Fibroblast of lung (primary cell): Measurements from ENCODE around the gene SLC44A1. TPM values are rescaled to one million over a fixed set of nuclear protein-coding genes. Genes with fewer than 3 reads are reported as not detected.

ENCODE experiments used
- DNase-seq, 2 donors: peaks; one replicate each; pipeline versions ENCODE4 v3.0.0 to v3.0.0-alpha.2; 2010; ENCODE audit warnings: low read depth in 2 of 2
- H2AFZ ChIP-seq: 2 replicates; pipeline ENCODE4 v1.5.1; 2012; ENCODE audit warnings: low read length, control low read depth, inconsistent platforms
- H3K27ac ChIP-seq: 2 replicates; pipeline ENCODE4 v1.5.1; 2011; ENCODE audit warnings: low read length, control low read depth; ENCODE audit not compliant: insufficient read depth
- H3K27me3 ChIP-seq: 2 replicates; pipeline ENCODE4 v1.5.1; 2011; ENCODE audit warnings: mild to moderate bottlenecking, low read length; ENCODE audit not compliant: control insufficient read depth, insufficient read depth
- H3K36me3 ChIP-seq: 2 replicates; pipeline ENCODE4 v1.5.1; 2011; ENCODE audit warnings: low read length; ENCODE audit not compliant: control insufficient read depth, insufficient read depth
- H3K4me1 ChIP-seq: 2 replicates; pipeline ENCODE4 v1.5.1; 2011; ENCODE audit warnings: low read length; ENCODE audit not compliant: control insufficient read depth, insufficient read depth; ENCODE audit errors: extremely low read depth
- H3K4me2 ChIP-seq: 2 replicates; pipeline ENCODE4 v1.5.1; 2011; ENCODE audit warnings: low read length, control low read depth; ENCODE audit not compliant: insufficient read depth; ENCODE audit errors: extremely low read depth
- H3K4me3 ChIP-seq, 4 experiments: fragments of 200-600 bp in 1 of 4; sonication (generic) in 1 of 4; replicated peaks in 1 of 4; 2 replicates each; pipeline ENCODE4 v1.5.1; 2011 to 2016; ENCODE audit warnings: low read length in 4 of 4, low read depth in 3 of 4, mild to moderate bottlenecking in 3 of 4, control low read depth in 2 of 4, inconsistent platforms in 1 of 4, mixed read lengths in 1 of 4; ENCODE audit not compliant: insufficient read depth in 1 of 4; ENCODE audit errors: control extremely low read depth in 1 of 4
- H3K79me2 ChIP-seq: 2 replicates; pipeline ENCODE4 v1.5.1; 2012; ENCODE audit warnings: mild to moderate bottlenecking, low read length, inconsistent platforms; ENCODE audit not compliant: control insufficient read depth, insufficient read depth
- H3K9ac ChIP-seq: 2 replicates; pipeline ENCODE4 v1.5.1; 2011; ENCODE audit warnings: mild to moderate bottlenecking, low read length, control low read depth; ENCODE audit not compliant: insufficient read depth
- H3K9me3 ChIP-seq: 2 replicates; pipeline ENCODE4 v1.5.1; 2012; ENCODE audit warnings: low read depth, low read length; ENCODE audit not compliant: control insufficient read depth, insufficient read depth
- H4K20me1 ChIP-seq: 2 replicates; pipeline ENCODE4 v1.5.1; 2011; ENCODE audit warnings: low read length; ENCODE audit not compliant: control insufficient read depth, insufficient read depth; ENCODE audit errors: extremely low read depth
- EZH2 ChIP-seq: IDR thresholded peaks from 2 replicates; pipeline ENCODE4 v1.5.1; 2012; ENCODE audit warnings: low read length, control low read depth, mild to moderate bottlenecking; ENCODE audit errors: missing control alignments
- polyA plus RNA-seq, 2 donors: library from polyadenylated mRNA; depleted of rRNA in 1 of 2; stranded (reverse) in 1 of 2; unstranded in 1 of 2; fragments of >200 nt; gene quantifications; 2 replicates each; pipeline ENCODE4 v1.2.1, GENCODE V29; 2011 to 2012; ENCODE audit warnings: missing spikeins in 1 of 2
- total RNA-seq: library from RNA; depleted of rRNA; stranded (reverse); fragments of >200 nt; gene quantifications from 2 replicates; pipeline ENCODE4 v1.2.1, GENCODE V29; 2014
- TF ChIP-seq, protein P1 (sequence below), 2 donors: IDR thresholded peaks in 1 of 2; conservative IDR thresholded peaks in 1 of 2; 1 replicate in 1 of 2; 2 replicates in 1 of 2; pipeline ENCODE4 v1.5.1; 2011 to 2012; ENCODE audit warnings: low read length in 2 of 2, control low read depth in 1 of 2, inconsistent platforms in 1 of 2, low read depth in 1 of 2, mild to moderate bottlenecking in 1 of 2

SLC44A1 gene
- total and polyA plus RNA-seq, 2 donors (not counting 1 experiment from before 2014, with no cell fraction given) = 35.9 to 54.2 TPM

- no peak for TF ChIP-seq EZH2
- TF ChIP-seq, protein P1, sequence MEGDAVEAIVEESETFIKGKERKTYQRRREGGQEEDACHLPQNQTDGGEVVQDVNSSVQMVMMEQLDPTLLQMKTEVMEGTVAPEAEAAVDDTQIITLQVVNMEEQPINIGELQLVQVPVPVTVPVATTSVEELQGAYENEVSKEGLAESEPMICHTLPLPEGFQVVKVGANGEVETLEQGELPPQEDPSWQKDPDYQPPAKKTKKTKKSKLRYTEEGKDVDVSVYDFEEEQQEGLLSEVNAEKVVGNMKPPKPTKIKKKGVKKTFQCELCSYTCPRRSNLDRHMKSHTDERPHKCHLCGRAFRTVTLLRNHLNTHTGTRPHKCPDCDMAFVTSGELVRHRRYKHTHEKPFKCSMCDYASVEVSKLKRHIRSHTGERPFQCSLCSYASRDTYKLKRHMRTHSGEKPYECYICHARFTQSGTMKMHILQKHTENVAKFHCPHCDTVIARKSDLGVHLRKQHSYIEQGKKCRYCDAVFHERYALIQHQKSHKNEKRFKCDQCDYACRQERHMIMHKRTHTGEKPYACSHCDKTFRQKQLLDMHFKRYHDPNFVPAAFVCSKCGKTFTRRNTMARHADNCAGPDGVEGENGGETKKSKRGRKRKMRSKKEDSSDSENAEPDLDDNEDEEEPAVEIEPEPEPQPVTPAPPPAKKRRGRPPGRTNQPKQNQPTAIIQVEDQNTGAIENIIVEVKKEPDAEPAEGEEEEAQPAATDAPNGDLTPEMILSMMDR (conservative IDR thresholded peaks at IDR 0.05 in 1 of 2, IDR thresholded peaks at IDR 0.05 in 1 of 2; ENCODE audit: low read depth in 1 of 2, low read length in 2 of 2) = no peak
- Histone ChIP-seq H3K9ac (no peak overlapping the region), H3K4me3 (no peak overlapping the region), H4K20me1 (peaks cover 2% of the 10 kb centered on the region), H3K79me2 (peaks cover 81% of the 10 kb centered on the region), H3K27me3 (no peaks in the 10 kb centered on the region), H3K9me3 (no peaks in the 10 kb centered on the region), H3K36me3 (no peaks in the 10 kb centered on the region), H2AFZ (no peak overlapping the region), H3K27ac (no peak overlapping the region), H3K4me2 (no peak overlapping the region), H3K4me1 (no peaks in the 10 kb centered on the region)
- no peak for DNase-seq
Measured at GRCh38 chr9:105458404-105458803, 214.0 kb downstream of the SLC44A1 start.

GRCh38 chr9:105459336-105459735 lies 214.9 kb downstream of the SLC44A1 start:
- H3K9me3 ChIP-seq = no peaks in the 10 kb centered on the region
- H4K20me1 ChIP-seq = peaks cover 2% of the 10 kb centered on the region
- no peak overlapping the region for H3K27ac ChIP-seq
- H3K4me1 ChIP-seq = no peaks in the 10 kb centered on the region
- DNase-seq = no peak
- no peak overlapping the region for H3K4me2 ChIP-seq
- H3K4me3 ChIP-seq = no peak overlapping the region
- peaks cover 73% of the 10 kb centered on the region for H3K79me2 ChIP-seq
- H2AFZ ChIP-seq = no peak overlapping the region
- H3K36me3 ChIP-seq = no peaks in the 10 kb centered on the region
- no peak overlapping the region for H3K9ac ChIP-seq
- no peak for TF ChIP-seq EZH2
- TF ChIP-seq, protein P1 (conservative IDR thresholded peaks at IDR 0.05 in 1 of 2, IDR thresholded peaks at IDR 0.05 in 1 of 2; ENCODE audit: low read depth in 1 of 2, low read length in 2 of 2) = no peak
- H3K27me3 ChIP-seq = no peaks in the 10 kb centered on the region

DNA sequence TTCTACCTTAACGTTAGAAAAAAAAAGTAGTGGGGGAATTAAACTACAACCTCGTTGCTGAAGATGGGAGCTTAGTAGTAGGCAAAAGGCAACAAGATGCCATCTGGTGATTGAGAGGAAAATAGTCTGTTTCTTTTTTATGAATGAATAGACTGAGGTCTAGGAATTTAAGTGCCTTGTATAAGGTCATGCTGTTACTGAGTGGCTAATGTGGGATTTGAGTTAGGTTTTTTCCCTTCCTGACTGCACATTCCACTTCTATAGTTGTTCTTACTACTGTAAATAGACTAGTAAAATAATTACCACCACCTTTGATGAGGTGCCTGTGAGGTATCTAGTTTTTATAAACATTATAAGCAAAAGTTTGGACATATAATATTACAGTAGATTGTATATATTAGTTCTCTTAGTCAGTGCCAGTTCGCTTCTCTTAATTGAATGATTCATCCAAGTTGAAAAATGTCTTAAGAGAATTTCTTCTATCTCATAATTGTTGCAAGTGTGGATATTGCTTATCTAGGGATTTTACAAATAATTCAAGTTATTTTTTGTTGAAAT lies 222.5 kb downstream of the SLC44A1 start:
- DNase-seq = peak; percentile 48 to 52
- H3K4me2 ChIP-seq = no peak overlapping the region
- no peak overlapping the region for H3K9ac ChIP-seq

More for the DNA sequence above, 222.5 kb downstream of the SLC44A1 start:
- TF ChIP-seq EZH2 = no peak
- TF ChIP-seq, protein P1 (conservative IDR thresholded peaks at IDR 0.05 in 1 of 2, IDR thresholded peaks at IDR 0.05 in 1 of 2; ENCODE audit: low read depth in 1 of 2, low read length in 2 of 2) = no peak
- no peaks in the 10 kb centered on the region for H3K27me3 ChIP-seq
- no peak overlapping the region for H3K4me3 ChIP-seq
- no peak overlapping the region for H2AFZ ChIP-seq
- peaks cover 2% of the 10 kb centered on the region for H4K20me1 ChIP-seq
- H3K9me3 ChIP-seq = no peaks in the 10 kb centered on the region
- no peaks in the 10 kb centered on the region for H3K4me1 ChIP-seq
- no peaks in the 10 kb centered on the region for H3K36me3 ChIP-seq
- peaks cover 6% of the 10 kb centered on the region for H3K79me2 ChIP-seq
- no peak overlapping the region for H3K27ac ChIP-seq
